ENCODE results near the gene NSMCE4A. TPM values are rescaled to one million over a fixed set of nuclear protein-coding genes. Genes with fewer than 3 reads are reported as not detected.

NSMCE4A gene
- polyA plus RNA-seq, 1 donor from 2014 or later: 133 TPM

GRCh38 chr10:121961456-121961855 is 13.6 kb downstream of the NSMCE4A start:
- Histone ChIP-seq H3K79me2 (replicated peaks; ENCODE audit: insufficient read depth, low read length) (no peaks in the 10 kb centered on the region), H3K27ac (ENCODE audit: low read length) (no peak overlapping the region), H3K4me3 (ENCODE audit: low read length) (no peak overlapping the region), H3K4me2 (ENCODE audit: low read length) (no peak overlapping the region), H3K9me2 (ENCODE audit: insufficient read depth, low read length) (no peaks in the 10 kb centered on the region), H3K9ac (ENCODE audit: low read length) (no peak overlapping the region), H3K27me3 (ENCODE audit: insufficient read depth, low read depth, low read length) (no peaks in the 10 kb centered on the region), H3K9me3 (ENCODE audit: low read length) (no peaks in the 10 kb centered on the region), H4K20me1 (ENCODE audit: insufficient read depth) (no peaks in the 10 kb centered on the region), H3F3A (ENCODE audit: insufficient read depth, low read length, poor library complexity, severe bottlenecking) (no peaks in the 10 kb centered on the region), H2AFZ (ENCODE audit: low read depth, low read length) (no peak overlapping the region), H3K36me3 (ENCODE audit: insufficient read depth, low read length) (no peaks in the 10 kb centered on the region)
- TF ChIP-seq RAD21 (conservative IDR thresholded peaks at IDR 0.05) (no peak), TAF1 (IDR thresholded peaks at IDR 0.05; ENCODE audit: low read depth) (no peak), POLR2AphosphoS5 (IDR thresholded peaks at IDR 0.05) (no peak), EP300 (conservative IDR thresholded peaks at IDR 0.05; ENCODE audit: poor library complexity, severe bottlenecking) (no peak), REST (IDR thresholded peaks at IDR 0.05; ENCODE audit: borderline replicate concordance) (no peak), MXI1 (conservative IDR thresholded peaks at IDR 0.05; ENCODE audit: poor library complexity, severe bottlenecking) (no peak), CTCF (IDR thresholded peaks at IDR 0.05; ENCODE audit: poor library complexity, severe bottlenecking) (no peak), EZH2 (IDR thresholded peaks at IDR 0.05; ENCODE audit: borderline replicate concordance, insufficient read depth, low read length, poor library complexity, severe bottlenecking) (no peak), SMC3 (conservative IDR thresholded peaks at IDR 0.05; ENCODE audit: poor library complexity) (no peak)

GRCh38 chr10:121959671-121960070 is 15.3 kb downstream of the NSMCE4A start:
- H3K9ac ChIP-seq (ENCODE audit: low read length): no peak overlapping the region
- H3F3A ChIP-seq (ENCODE audit: insufficient read depth, low read length, poor library complexity, severe bottlenecking): no peaks in the 10 kb centered on the region
- H3K4me2 ChIP-seq (ENCODE audit: low read length): no peak overlapping the region
- no peaks in the 10 kb centered on the region for H3K9me2 ChIP-seq (ENCODE audit: insufficient read depth, low read length)
- no peak overlapping the region for H3K27ac ChIP-seq (ENCODE audit: low read length)
- TF ChIP-seq EP300 (conservative IDR thresholded peaks at IDR 0.05; ENCODE audit: poor library complexity, severe bottlenecking) (no peak), EZH2 (IDR thresholded peaks at IDR 0.05; ENCODE audit: borderline replicate concordance, insufficient read depth, low read length, poor library complexity, severe bottlenecking) (no peak), CTCF (IDR thresholded peaks at IDR 0.05; ENCODE audit: poor library complexity, severe bottlenecking) (no peak), SMC3 (conservative IDR thresholded peaks at IDR 0.05; ENCODE audit: poor library complexity) (no peak), REST (IDR thresholded peaks at IDR 0.05; ENCODE audit: borderline replicate concordance) (no peak), POLR2AphosphoS5 (IDR thresholded peaks at IDR 0.05) (no peak), MXI1 (conservative IDR thresholded peaks at IDR 0.05; ENCODE audit: poor library complexity, severe bottlenecking) (no peak), TAF1 (IDR thresholded peaks at IDR 0.05; ENCODE audit: low read depth) (no peak), RAD21 (conservative IDR thresholded peaks at IDR 0.05) (no peak)
- no peaks in the 10 kb centered on the region for H3K9me3 ChIP-seq (ENCODE audit: low read length)
- no peak overlapping the region for H3K4me3 ChIP-seq (ENCODE audit: low read length)
- no peaks in the 10 kb centered on the region for H3K36me3 ChIP-seq (ENCODE audit: insufficient read depth, low read length)
- H2AFZ ChIP-seq (ENCODE audit: low read depth, low read length): no peak overlapping the region
- H4K20me1 ChIP-seq (ENCODE audit: insufficient read depth): no peaks in the 10 kb centered on the region
- no peaks in the 10 kb centered on the region for H3K79me2 ChIP-seq (replicated peaks; ENCODE audit: insufficient read depth, low read length)
- no peaks in the 10 kb centered on the region for H3K27me3 ChIP-seq (ENCODE audit: insufficient read depth, low read depth, low read length)
